Hepatocyte (in vitro differentiated cells): ENCODE measurements around the gene NR2F2.

Experiments used
- CTCF ChIP-seq: fragments of 200-600 bp; sonication (generic); IDR thresholded peaks from 2 replicates; pipeline ENCODE4 v1.5.1; 2016; ENCODE audit warnings: antibody characterized with exemption, mild to moderate bottlenecking; ENCODE audit not compliant: poor library complexity
- EZH2 ChIP-seq: fragments of 200-600 bp; sonication (generic); IDR thresholded peaks from 2 replicates; pipeline ENCODE4 v1.6.1; 2016; ENCODE audit warnings: antibody characterized with exemption, mild to moderate bottlenecking, borderline replicate concordance
- EZH2phosphoT487 ChIP-seq: fragments of 200-600 bp; sonication (generic); IDR thresholded peaks from one replicate; pipeline ENCODE4 v1.6.1; 2018; ENCODE audit warnings: antibody characterized with exemption, mild to moderate bottlenecking, low read depth, moderate library complexity; ENCODE audit not compliant: unreplicated experiment, severe bottlenecking

- TF ChIP-seq EZH2phosphoT487 = no peak
- TF ChIP-seq CTCF = no peak
- no peak for TF ChIP-seq EZH2
Measured at GRCh38 chr15:96290679-96291078, 39.8 kb upstream of the NR2F2 start.
